ENCODE data around the gene RBMS3. TPM values are rescaled to one million over a fixed set of nuclear protein-coding genes. Genes with fewer than 3 reads are reported as not detected.
A peak's percentile ranks its signal among the peaks of the same experiment; 100 is the strongest.

RBMS3 gene
- total RNA-seq, 1 donor from 2014 or later: 33.0 TPM

GRCh38 chr3:29601861-29602585 lies 321.2 kb downstream of the RBMS3 start:
- TF ChIP-seq CTCF (IDR thresholded peaks at IDR 0.05; ENCODE audit: insufficient read depth, low read depth, low read length) (no peak), EZH2 (IDR thresholded peaks at IDR 0.05; ENCODE audit: insufficient read depth, low read length) (no peak)
- Histone ChIP-seq H3K9me3 (ENCODE audit: insufficient read depth, low read depth, low read length) (no peaks in the 10 kb centered on the region), H3K79me2 (ENCODE audit: insufficient read depth, low read length) (no peaks in the 10 kb centered on the region), H3K4me2 (ENCODE audit: low read length) (no peak overlapping the region), H2AFZ (ENCODE audit: low read depth, low read length) (no peak overlapping the region), H4K20me1 (ENCODE audit: insufficient read depth, low read length) (no peaks in the 10 kb centered on the region), H3K4me1 (ENCODE audit: insufficient read depth, low read length) (no peaks in the 10 kb centered on the region), H3K4me3 (ENCODE audit: insufficient read depth, low read depth, low read length) (no peak overlapping the region), H3K27ac (ENCODE audit: low read depth, low read length) (no peak overlapping the region), H3K27me3 (ENCODE audit: insufficient read depth, low read length) (no peaks in the 10 kb centered on the region), H3K36me3 (ENCODE audit: insufficient read depth, low read length) (no peaks in the 10 kb centered on the region), H3K9ac (ENCODE audit: low read length) (no peak overlapping the region)
- no peak for FAIRE-seq
- Mint-ChIP-seq H3K27ac (ENCODE audit: unreplicated experiment) (no peak overlapping the region), H3K27me3 (ENCODE audit: low read depth, unreplicated experiment) (no peaks in the 10 kb centered on the region), H3K4me1 (ENCODE audit: low read depth, unreplicated experiment) (peaks cover 15% of the 10 kb centered on the region), H3K36me3 (ENCODE audit: low read depth, unreplicated experiment) (peaks cover 1% of the 10 kb centered on the region), H3K4me3 (ENCODE audit: unreplicated experiment) (no peak overlapping the region), H3K9me3 (ENCODE audit: unreplicated experiment) (no peaks in the 10 kb centered on the region)
- no peak for DNase-seq (ENCODE audit: low read depth)

- H4K20me1 ChIP-seq (ENCODE audit: insufficient read depth, low read length): no peaks in the 10 kb centered on the region
- TF ChIP-seq CTCF (IDR thresholded peaks at IDR 0.05; ENCODE audit: insufficient read depth, low read depth, low read length) (no peak), EZH2 (IDR thresholded peaks at IDR 0.05; ENCODE audit: insufficient read depth, low read length) (no peak)
- FAIRE-seq (no peak), DNase-seq (ENCODE audit: low read depth) (peak; percentile 63)
- H3K9me3 ChIP-seq (ENCODE audit: insufficient read depth, low read depth, low read length): no peaks in the 10 kb centered on the region
- H3K4me2 ChIP-seq (ENCODE audit: low read length): no peak overlapping the region
- H3K27ac ChIP-seq (ENCODE audit: low read depth, low read length): no peak overlapping the region
- no peak overlapping the region for H2AFZ ChIP-seq (ENCODE audit: low read depth, low read length)
- H3K79me2 ChIP-seq (ENCODE audit: insufficient read depth, low read length): no peaks in the 10 kb centered on the region
- Mint-ChIP-seq H3K4me3 (ENCODE audit: unreplicated experiment) (no peak overlapping the region), H3K9me3 (ENCODE audit: unreplicated experiment) (no peaks in the 10 kb centered on the region), H3K4me1 (ENCODE audit: low read depth, unreplicated experiment) (peaks cover 8% of the 10 kb centered on the region), H3K27me3 (ENCODE audit: low read depth, unreplicated experiment) (no peaks in the 10 kb centered on the region), H3K27ac (ENCODE audit: unreplicated experiment) (peak overlapping the region; percentile 41), H3K36me3 (ENCODE audit: low read depth, unreplicated experiment) (no peaks in the 10 kb centered on the region)
- no peaks in the 10 kb centered on the region for H3K36me3 ChIP-seq (ENCODE audit: insufficient read depth, low read length)
- no peak overlapping the region for H3K4me3 ChIP-seq (ENCODE audit: insufficient read depth, low read depth, low read length)
- no peaks in the 10 kb centered on the region for H3K27me3 ChIP-seq (ENCODE audit: insufficient read depth, low read length)
- no peaks in the 10 kb centered on the region for H3K4me1 ChIP-seq (ENCODE audit: insufficient read depth, low read length)
- H3K9ac ChIP-seq (ENCODE audit: low read length): no peak overlapping the region
Measured at GRCh38 chr3:29605845-29606244, 325.0 kb downstream of the RBMS3 start.

GRCh38 chr3:29606416-29606815 lies 325.5 kb downstream of the RBMS3 start:
- FAIRE-seq: no peak
- H3K9ac ChIP-seq (ENCODE audit: low read length): no peak overlapping the region

More at GRCh38 chr3:29606416-29606815, 325.5 kb downstream of the RBMS3 start:
- Histone ChIP-seq H4K20me1 (ENCODE audit: insufficient read depth, low read length) (no peaks in the 10 kb centered on the region), H3K27me3 (ENCODE audit: insufficient read depth, low read length) (no peaks in the 10 kb centered on the region), H2AFZ (ENCODE audit: low read depth, low read length) (no peak overlapping the region), H3K36me3 (ENCODE audit: insufficient read depth, low read length) (no peaks in the 10 kb centered on the region), H3K9me3 (ENCODE audit: insufficient read depth, low read depth, low read length) (no peaks in the 10 kb centered on the region), H3K27ac (ENCODE audit: low read depth, low read length) (no peak overlapping the region), H3K4me1 (ENCODE audit: insufficient read depth, low read length) (no peaks in the 10 kb centered on the region), H3K4me3 (ENCODE audit: insufficient read depth, low read depth, low read length) (no peak overlapping the region), H3K4me2 (ENCODE audit: low read length) (no peak overlapping the region), H3K79me2 (ENCODE audit: insufficient read depth, low read length) (no peaks in the 10 kb centered on the region)
- H3K4me1 Mint-ChIP-seq (ENCODE audit: low read depth, unreplicated experiment): peaks cover 11% of the 10 kb centered on the region
- H3K27me3 Mint-ChIP-seq (ENCODE audit: low read depth, unreplicated experiment): no peaks in the 10 kb centered on the region
- TF ChIP-seq EZH2 (IDR thresholded peaks at IDR 0.05; ENCODE audit: insufficient read depth, low read length) (no peak), CTCF (IDR thresholded peaks at IDR 0.05; ENCODE audit: insufficient read depth, low read depth, low read length) (no peak)
- H3K9me3 Mint-ChIP-seq (ENCODE audit: unreplicated experiment): no peaks in the 10 kb centered on the region
- no peak for DNase-seq (ENCODE audit: low read depth)
- H3K36me3 Mint-ChIP-seq (ENCODE audit: low read depth, unreplicated experiment): no peaks in the 10 kb centered on the region
- H3K4me3 Mint-ChIP-seq (ENCODE audit: unreplicated experiment): no peak overlapping the region
- H3K27ac Mint-ChIP-seq (ENCODE audit: unreplicated experiment): peak overlapping the region; percentile 41
